Activated CD4-positive, alpha-beta memory T cell treated with anti-CD3 and anti-CD28 coated beads, Interleukin-2, amount 10 ng/mL, durations not matched to agents 7 days and 5 days (primary cell): ENCODE results near the gene SERPINH1. TPM values are rescaled to one million over a fixed set of nuclear protein-coding genes. Genes with fewer than 3 reads are reported as not detected.

Source experiments
- CTCF ChIA-PET: fragments of 350-600 bp; sonication (Branson Sonifier 250); formaldehyde crosslinking; loops from one replicate; lab custom pipeline; 2021; ENCODE audit warnings: antibody characterized with exemption, inconsistent platforms; lab: Charles Lee
- POLR2A ChIA-PET: fragments of 350-600 bp; sonication (Branson Sonifier 250); formaldehyde crosslinking; loops from one replicate; lab custom pipeline; 2021; ENCODE audit warnings: antibody characterized with exemption; lab: Charles Lee
- DNase-seq: peaks from one replicate; pipeline ENCODE4 v3.0.0-alpha.2; 2020
- H3K27ac Mint-ChIP-seq: one replicate; pipeline ENCODE4 v1.8.0; 2021; ENCODE audit warnings: mild to moderate bottlenecking, mixed read lengths
- H3K27me3 Mint-ChIP-seq: one replicate; pipeline ENCODE4 v1.8.0; 2021; ENCODE audit warnings: mixed read lengths
- H3K36me3 Mint-ChIP-seq: one replicate; pipeline ENCODE4 v1.8.0; 2021; ENCODE audit warnings: low read depth, mixed read lengths
- H3K4me1 Mint-ChIP-seq: one replicate; pipeline ENCODE4 v1.8.0; 2021; ENCODE audit warnings: mixed read lengths
- H3K4me3 Mint-ChIP-seq: one replicate; pipeline ENCODE4 v1.8.0; 2021; ENCODE audit warnings: mild to moderate bottlenecking, mixed read lengths
- H3K9me3 Mint-ChIP-seq: one replicate; pipeline ENCODE4 v1.8.0; 2021; ENCODE audit warnings: mixed read lengths
- total RNA-seq, 2 experiments: library from RNA; stranded (reverse); gene quantifications; one replicate each; pipeline ENCODE4 v1.2.3, GENCODE V29; 2021

SERPINH1 gene
- total RNA-seq, 2 experiments from 2014 or later, result 12.2 to 13.3 TPM

DNA sequence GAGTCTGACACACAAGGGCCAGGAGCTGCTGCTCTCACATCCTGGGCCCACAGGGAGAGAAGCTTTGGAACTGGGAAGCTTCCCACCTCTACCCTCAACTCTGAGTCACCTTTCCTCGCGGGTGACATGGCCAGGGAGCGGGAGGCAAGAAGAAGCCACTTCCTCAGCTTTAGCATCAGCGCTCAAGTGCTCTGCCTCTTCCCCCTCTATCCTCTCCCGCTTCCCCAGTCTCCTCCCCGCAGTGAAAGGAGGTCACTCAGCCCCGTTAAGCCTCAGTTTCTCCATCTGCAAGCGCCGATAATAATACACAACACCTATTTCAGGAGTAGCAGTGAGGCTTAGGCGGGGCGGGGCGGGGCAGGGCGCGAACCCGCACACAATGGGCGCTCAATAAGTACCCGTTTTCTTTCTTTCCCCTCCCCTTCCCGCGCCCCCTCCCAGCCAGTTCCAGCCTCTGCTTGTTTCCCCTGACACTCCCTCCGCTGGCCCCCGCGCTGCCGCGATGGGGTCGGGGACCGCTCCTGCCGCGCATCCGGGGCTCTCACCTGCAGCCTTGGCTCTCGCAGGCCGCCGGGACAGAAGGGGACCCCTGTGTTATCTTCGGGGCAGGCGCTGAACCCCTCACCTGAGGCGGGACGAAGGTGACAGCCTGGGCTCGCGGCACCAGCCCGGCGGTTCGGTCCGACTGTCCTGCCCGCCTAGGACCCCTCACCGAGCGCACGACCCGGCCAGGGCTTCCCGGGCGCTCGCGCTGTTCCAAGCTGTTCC is 37.2 kb upstream of the SERPINH1 start:
- Mint-ChIP-seq H3K27me3 (peaks cover 9% of the 10 kb centered on the region), H3K36me3 (peaks cover 2% of the 10 kb centered on the region), H3K27ac (peak overlapping the region; percentile 67), H3K4me1 (peaks cover 49% of the 10 kb centered on the region), H3K9me3 (no peaks in the 10 kb centered on the region), H3K4me3 (peak overlapping the region; percentile 94)
- peak; percentile 53 for DNase-seq
- ChIA-PET CTCF (interaction anchor here (0.7 to 6.6 kb wide), 10 partner anchors 8 to 124 kb away, joined by 3 to 44 read pairs (median 6); no protein-coding TSS in a partner anchor), POLR2A (interaction anchor here (0.7 to 4.4 kb wide), 17 partner anchors 7 to 250 kb away, joined by 3 to 29 read pairs (median 4); partner anchors contain the start of gene MAP6)

DNA sequence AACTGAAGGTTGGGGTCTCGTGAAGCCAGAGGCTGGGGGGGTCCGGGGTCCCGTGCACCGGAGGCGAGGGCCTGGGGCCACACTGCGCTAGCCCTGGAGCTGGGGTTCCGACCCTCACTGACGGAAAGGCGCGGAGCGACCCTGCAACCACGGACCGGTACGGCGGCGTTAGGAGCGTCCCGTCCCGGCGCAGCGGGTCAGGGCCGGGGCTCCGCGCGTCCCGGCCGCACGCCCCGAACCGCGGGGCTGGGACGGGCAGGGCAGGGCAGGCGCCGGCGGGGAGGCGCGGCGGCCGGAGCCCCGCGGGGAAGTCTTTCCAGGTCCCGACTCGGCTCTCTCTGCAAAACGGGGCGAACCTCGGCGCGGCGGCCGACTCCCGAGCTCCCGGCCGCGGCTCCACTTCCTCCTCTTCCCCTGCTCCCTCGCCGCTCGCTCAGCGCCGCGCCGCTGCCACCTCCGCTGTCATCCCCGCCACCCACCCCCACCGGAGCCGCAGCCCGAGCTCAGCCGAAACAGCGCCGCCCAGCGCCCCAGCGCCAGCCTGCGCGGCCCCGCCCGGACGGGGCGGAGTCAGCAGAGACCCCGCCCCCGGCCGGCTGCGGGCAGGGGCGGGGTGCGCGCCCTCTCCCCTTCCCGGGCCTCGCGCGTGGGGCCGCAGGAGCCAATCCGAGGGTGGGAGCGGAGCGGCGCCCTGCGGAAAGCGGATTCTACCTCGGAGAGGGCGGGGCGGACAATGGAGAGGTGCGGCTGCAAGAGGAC is 36.4 kb upstream of the SERPINH1 start, which contains the start of gene GDPD5:
Gene GDPD5, minus strand, starts transcription at position 509 of the 759 bp plus-strand sequence. CDS start 48,206 bp downstream, outside the sequence.
- Mint-ChIP-seq H3K27me3 (peaks cover 9% of the 10 kb centered on the region), H3K9me3 (no peaks in the 10 kb centered on the region), H3K4me1 (peaks cover 51% of the 10 kb centered on the region), H3K4me3 (peak within 1 kb of the TSS; percentile 94), H3K27ac (peak within 1 kb of the TSS; percentile 67), H3K36me3 (peaks cover 2% of the 10 kb centered on the region)
- CTCF ChIA-PET, result interaction anchor here (0.7 to 2.0 kb wide), 11 partner anchors 9 to 125 kb away, joined by 3 to 15 read pairs (median 4); no protein-coding TSS in a partner anchor
- peak; percentile 93 for DNase-seq
- POLR2A ChIA-PET, result interaction anchor here (0.7 to 4.4 kb wide), 15 partner anchors 8 to 143 kb away, joined by 3 to 29 read pairs (median 5); partner anchors contain the start of gene MAP6

GRCh38 chr11:75526192-75526541 is 35.9 kb upstream of the SERPINH1 start:
- DNase-seq, result no peak
- Mint-ChIP-seq H3K27ac (peak overlapping the region; percentile 55), H3K9me3 (no peaks in the 10 kb centered on the region), H3K4me3 (peak overlapping the region; percentile 79), H3K27me3 (peaks cover 9% of the 10 kb centered on the region), H3K36me3 (peaks cover 2% of the 10 kb centered on the region), H3K4me1 (peaks cover 53% of the 10 kb centered on the region)
- ChIA-PET CTCF (interaction anchor here (0.9 to 3.2 kb wide), 6 partner anchors 16 to 125 kb away, joined by 3 to 15 read pairs (median 5); no protein-coding TSS in a partner anchor), POLR2A (interaction anchor here (0.9 to 4.4 kb wide), 8 partner anchors 8 to 128 kb away, joined by 3 to 29 read pairs (median 5); no protein-coding TSS in a partner anchor)

DNA sequence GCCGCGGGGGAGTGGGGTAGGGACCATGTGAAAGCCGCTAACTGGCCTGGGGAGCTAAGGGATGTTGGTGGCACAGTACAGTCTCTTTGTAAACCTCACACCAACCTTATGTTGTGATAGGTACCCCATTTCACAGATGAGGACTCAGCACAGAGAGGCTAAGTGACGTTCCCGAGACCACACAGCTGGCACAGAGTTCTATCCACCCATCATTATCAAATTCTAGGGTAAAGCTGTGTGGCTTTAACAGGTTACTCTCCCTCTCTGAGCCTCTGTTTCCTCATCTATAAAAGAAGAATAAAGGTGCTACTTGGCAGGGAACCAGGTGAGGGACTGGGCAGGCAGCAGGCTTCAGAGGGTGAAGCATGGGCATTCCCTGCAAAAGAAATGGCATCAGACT is 34.9 kb upstream of the SERPINH1 start:
- Mint-ChIP-seq H3K27me3 (peaks cover 9% of the 10 kb centered on the region), H3K4me1 (peaks cover 63% of the 10 kb centered on the region), H3K4me3 (peak overlapping the region; percentile 79), H3K27ac (peak overlapping the region; percentile 16), H3K36me3 (peaks cover 2% of the 10 kb centered on the region), H3K9me3 (no peaks in the 10 kb centered on the region)
- CTCF ChIA-PET, result interaction anchor here (3.2 kb wide), 1 partner anchor 75 kb away, joined by 8 read pairs; no protein-coding TSS in a partner anchor
- POLR2A ChIA-PET, result no interaction called here
- DNase-seq, result no peak

DNA sequence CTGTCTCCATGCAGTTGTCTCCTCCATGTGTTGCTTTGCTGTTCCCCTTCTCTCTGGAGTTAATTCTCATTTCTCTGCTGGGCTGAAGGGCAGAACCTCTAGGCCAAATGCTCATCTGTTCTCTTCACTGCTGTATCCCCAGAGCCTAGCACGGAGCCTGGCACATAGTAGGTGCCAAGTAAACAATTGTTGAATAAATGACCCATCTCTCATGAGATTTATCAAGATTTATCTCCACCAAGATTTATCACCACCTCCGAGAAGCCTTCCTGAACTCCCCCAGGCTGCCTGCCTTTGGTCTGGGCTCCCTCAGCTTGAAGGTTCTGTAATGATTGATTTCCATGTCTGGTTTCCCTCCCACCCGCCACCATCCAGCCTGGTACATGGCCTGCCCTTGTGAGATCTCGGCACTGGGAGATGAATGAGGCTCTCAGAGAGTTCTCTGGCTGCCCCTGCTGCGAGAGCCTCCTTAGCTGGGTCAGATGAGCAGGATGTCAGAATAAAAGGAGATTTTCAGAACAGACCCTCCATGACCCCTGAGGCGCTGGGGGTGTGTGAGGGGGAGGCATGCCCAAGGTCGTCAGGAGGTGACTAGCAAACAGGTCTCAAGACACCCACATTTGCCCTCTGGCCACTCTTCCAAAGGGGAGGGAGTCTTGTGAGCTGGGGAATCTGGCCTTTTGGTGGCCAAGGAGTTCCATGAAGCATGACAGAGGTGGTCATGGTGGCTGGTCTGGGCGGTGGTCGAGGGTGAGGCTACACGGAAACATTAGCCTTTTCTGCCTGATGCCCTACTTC is 33.9 kb upstream of the SERPINH1 start:
- Mint-ChIP-seq H3K9me3 (no peaks in the 10 kb centered on the region), H3K4me3 (peak overlapping the region; percentile 79), H3K4me1 (peaks cover 60% of the 10 kb centered on the region), H3K27ac (no peak overlapping the region), H3K27me3 (peaks cover 9% of the 10 kb centered on the region), H3K36me3 (peaks cover 2% of the 10 kb centered on the region)
- DNase-seq, result no peak
- POLR2A ChIA-PET, result interaction anchor here (0.6 to 1.2 kb wide), 5 partner anchors 9 to 127 kb away, joined by 3 to 5 read pairs (median 3); partner anchors contain the start of gene SERPINH1
- CTCF ChIA-PET, result interaction anchor here (0.6 to 10.6 kb wide), 7 partner anchors 8 to 1523 kb away, joined by 3 to 159 read pairs (median 3); no protein-coding TSS in a partner anchor

DNA sequence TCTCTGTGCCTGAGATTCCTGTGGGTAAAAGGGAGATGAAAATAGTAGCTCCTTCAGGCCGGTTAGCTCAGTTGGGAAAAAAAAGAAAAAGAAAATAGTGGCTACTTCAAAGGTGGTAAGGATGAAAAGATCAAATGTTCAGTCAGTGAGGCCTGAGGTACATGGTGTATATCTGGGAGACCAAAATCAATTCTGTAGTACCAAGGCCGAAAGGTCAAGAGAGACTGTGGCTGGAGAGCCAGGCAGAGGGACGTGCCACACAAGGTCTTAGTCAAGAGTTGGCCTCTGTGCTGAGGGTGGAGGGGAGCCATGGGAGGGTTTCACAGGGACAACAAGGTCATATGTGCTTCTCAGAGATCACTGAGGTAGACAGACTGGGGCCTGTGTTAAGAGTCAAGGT is 31.5 kb upstream of the SERPINH1 start:
- peak overlapping the region; percentile 41 for H3K27ac Mint-ChIP-seq
- POLR2A ChIA-PET, result interaction anchor here (0.9 to 3.0 kb wide), 5 partner anchors 38 to 130 kb away, joined by 3 to 16 read pairs (median 3); no protein-coding TSS in a partner anchor
- peaks cover 64% of the 10 kb centered on the region for H3K4me1 Mint-ChIP-seq
- H3K4me3 Mint-ChIP-seq, result no peak overlapping the region
- CTCF ChIA-PET, result interaction anchor here (0.6 to 10.6 kb wide), 8 partner anchors 9 to 251 kb away, joined by 3 to 159 read pairs (median 12); no protein-coding TSS in a partner anchor
- DNase-seq, result no peak
- peaks cover 5% of the 10 kb centered on the region for H3K27me3 Mint-ChIP-seq
- H3K9me3 Mint-ChIP-seq, result no peaks in the 10 kb centered on the region
- peaks cover 2% of the 10 kb centered on the region for H3K36me3 Mint-ChIP-seq

- peak overlapping the region; percentile 75 for H3K27ac Mint-ChIP-seq
- CTCF ChIA-PET, result interaction anchor here (0.7 to 10.6 kb wide), 21 partner anchors 10 to 255 kb away, joined by 3 to 159 read pairs (median 5); no protein-coding TSS in a partner anchor
- POLR2A ChIA-PET, result interaction anchor here (0.6 to 3.0 kb wide), 8 partner anchors 8 to 143 kb away, joined by 3 to 16 read pairs (median 4); no protein-coding TSS in a partner anchor
- H3K36me3 Mint-ChIP-seq, result peaks cover 2% of the 10 kb centered on the region
- peaks cover 5% of the 10 kb centered on the region for H3K27me3 Mint-ChIP-seq
- peak overlapping the region; percentile 6 for H3K4me3 Mint-ChIP-seq
- peaks cover 69% of the 10 kb centered on the region for H3K4me1 Mint-ChIP-seq
- DNase-seq, result peak; percentile 29
- H3K9me3 Mint-ChIP-seq, result no peaks in the 10 kb centered on the region
Observed at GRCh38 chr11:75531325-75531724, 30.7 kb upstream of the SERPINH1 start.

DNA sequence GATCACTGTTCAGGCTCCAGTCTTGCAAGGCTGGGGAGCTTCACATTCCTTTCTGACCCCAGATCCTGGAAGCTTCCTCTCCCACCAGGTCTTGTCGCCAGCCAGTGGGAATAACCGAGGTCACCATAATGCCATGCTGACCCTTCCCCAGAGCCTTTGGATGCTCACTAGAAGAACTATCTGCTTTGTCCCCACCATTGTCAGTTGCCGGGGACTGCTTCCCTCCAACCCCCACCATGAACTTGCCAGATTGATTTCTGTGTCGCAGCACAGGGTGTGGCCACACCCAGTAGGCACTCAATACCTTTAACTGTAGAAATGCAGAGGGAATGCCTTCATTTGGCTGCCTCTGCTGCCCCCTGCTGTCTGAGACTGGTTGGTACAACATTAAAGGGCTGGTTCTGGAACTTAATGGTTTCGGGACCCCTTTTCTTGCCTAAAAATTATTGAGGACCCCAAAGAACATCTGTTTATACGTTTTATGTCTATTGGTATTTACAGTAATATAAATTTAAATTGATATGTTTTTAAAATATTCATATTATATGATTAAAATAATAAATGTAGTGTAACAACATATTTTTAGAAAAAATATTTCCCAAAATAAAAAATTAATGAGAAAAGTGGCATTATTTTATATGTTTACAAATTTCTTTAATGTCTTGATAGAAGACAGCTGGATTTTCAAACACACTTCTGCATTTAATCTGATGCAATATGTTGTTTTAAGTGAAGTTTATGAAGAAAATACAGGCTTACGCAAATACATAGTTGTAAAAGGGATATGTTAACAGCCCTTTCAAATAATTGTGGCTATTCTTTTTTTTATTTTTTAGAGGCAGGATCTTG is 29.6 kb upstream of the SERPINH1 start:
- ChIA-PET CTCF (interaction anchor here (0.7 to 10.6 kb wide), 25 partner anchors 9 to 257 kb away, joined by 3 to 159 read pairs (median 4); no protein-coding TSS in a partner anchor), POLR2A (interaction anchor here (1.1 to 3.0 kb wide), 6 partner anchors 9 to 144 kb away, joined by 3 to 16 read pairs (median 8); no protein-coding TSS in a partner anchor)
- H3K27ac Mint-ChIP-seq, result peak overlapping the region; percentile 75
- H3K4me1 Mint-ChIP-seq, result peaks cover 70% of the 10 kb centered on the region
- peaks cover 5% of the 10 kb centered on the region for H3K27me3 Mint-ChIP-seq
- H3K36me3 Mint-ChIP-seq, result peaks cover 2% of the 10 kb centered on the region
- peak overlapping the region; percentile 6 for H3K4me3 Mint-ChIP-seq
- peak; percentile 88 for DNase-seq
- no peaks in the 10 kb centered on the region for H3K9me3 Mint-ChIP-seq

DNA sequence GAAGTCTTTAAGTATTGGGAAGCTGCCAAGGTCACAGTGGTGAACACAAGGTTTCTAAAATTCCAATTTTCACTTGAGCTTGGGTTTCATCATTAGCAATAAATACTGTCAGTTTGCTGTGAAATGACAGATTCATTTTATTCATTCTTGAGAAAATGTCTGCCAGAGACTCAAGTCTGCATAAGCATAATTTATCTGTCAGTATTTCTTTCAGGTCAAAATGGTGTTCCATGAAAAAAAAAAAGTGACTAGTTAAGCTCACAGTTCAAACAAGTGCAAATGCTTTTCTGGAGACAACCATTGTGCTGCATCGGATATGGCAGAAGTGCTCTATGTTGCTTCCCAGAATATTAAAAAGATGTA is 28.2 kb upstream of the SERPINH1 start:
- Mint-ChIP-seq H3K4me3 (no peak overlapping the region), H3K36me3 (no peaks in the 10 kb centered on the region), H3K27ac (peak overlapping the region; percentile 76), H3K4me1 (peaks cover 76% of the 10 kb centered on the region), H3K27me3 (no peaks in the 10 kb centered on the region), H3K9me3 (no peaks in the 10 kb centered on the region)
- POLR2A ChIA-PET, result interaction anchor here (1.0 to 3.0 kb wide), 7 partner anchors 8 to 259 kb away, joined by 3 to 13 read pairs (median 4); partner anchors contain the start of gene GDPD5
- CTCF ChIA-PET, result interaction anchor here (0.7 to 10.6 kb wide), 17 partner anchors 12 to 257 kb away, joined by 3 to 159 read pairs (median 3); no protein-coding TSS in a partner anchor
- no peak for DNase-seq

DNA sequence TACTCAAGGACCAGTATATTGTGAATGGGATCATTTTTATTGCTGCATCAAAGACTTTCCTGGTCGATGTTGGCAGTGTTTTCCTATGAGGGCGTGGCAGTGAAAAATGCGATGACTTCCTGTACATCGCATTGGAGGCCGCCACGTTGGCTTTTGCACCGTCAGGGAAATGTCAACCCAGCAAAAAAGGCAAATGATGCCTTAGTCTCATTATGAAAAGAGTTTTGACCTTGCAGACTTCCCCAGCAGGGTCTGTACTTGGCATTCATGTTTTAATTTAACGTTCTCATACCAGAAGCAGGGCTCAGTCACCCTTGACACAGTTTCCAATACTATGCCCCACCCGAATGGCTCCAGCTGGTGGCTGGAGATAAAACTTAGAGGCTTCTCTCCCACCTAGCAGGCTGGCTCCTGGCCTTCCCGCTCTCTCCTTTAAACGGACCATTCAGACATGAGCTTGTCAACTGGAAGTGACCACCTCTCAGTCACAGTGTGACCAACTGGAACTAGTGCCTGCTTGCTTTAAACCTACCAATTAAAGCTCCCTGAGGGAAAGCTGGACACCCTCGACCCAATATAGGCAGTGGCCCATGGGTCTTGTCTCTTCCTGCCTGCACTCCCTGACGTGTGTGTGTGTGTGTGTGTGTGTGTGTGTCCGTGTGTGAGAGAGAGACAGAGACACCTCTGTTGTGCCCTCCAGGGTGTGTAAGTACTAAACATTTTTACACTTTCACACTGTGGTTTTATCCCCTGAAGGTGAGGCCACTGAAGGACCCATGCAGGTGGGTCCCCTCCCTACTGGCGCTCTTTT is 27.6 kb upstream of the SERPINH1 start:
- Mint-ChIP-seq H3K4me3 (no peak overlapping the region), H3K4me1 (peaks cover 80% of the 10 kb centered on the region), H3K27me3 (no peaks in the 10 kb centered on the region), H3K27ac (peak overlapping the region; percentile 76), H3K9me3 (no peaks in the 10 kb centered on the region), H3K36me3 (no peaks in the 10 kb centered on the region)
- peak; percentile 43 for DNase-seq
- CTCF ChIA-PET, result interaction anchor here (0.7 to 10.6 kb wide), 17 partner anchors 13 to 1042 kb away, joined by 3 to 159 read pairs (median 3); no protein-coding TSS in a partner anchor
- POLR2A ChIA-PET, result interaction anchor here (1.0 to 3.0 kb wide), 7 partner anchors 9 to 259 kb away, joined by 3 to 13 read pairs (median 4); partner anchors contain the start of gene GDPD5
